Activated CD8-positive, alpha-beta memory T cell treated with anti-CD3 and anti-CD28 coated beads, Interleukin-2, amount 10 ng/mL, durations not matched to agents 7 days and 5 days (primary cell): ENCODE measurements around the gene LANCL3. TPM values are rescaled to one million over a fixed set of nuclear protein-coding genes. Genes with fewer than 3 reads are reported as not detected.
A peak's percentile ranks its signal among the peaks of the same experiment; 100 is the strongest.
"Not testable (repeated sequence)": the region's sequence is repeated elsewhere in the genome, so short reads cannot be mapped to it uniquely, and the experiment has no call there.

ENCODE experiments used
- ATAC-seq: fragments of 150-1000 bp; cut with Tn5 transposase; one replicate; pipeline ENCODE4 v1.10.0; 2021; ENCODE audit warnings: moderate library complexity
- CTCF ChIA-PET: fragments of 350-600 bp; sonication (Branson Sonifier 250); formaldehyde crosslinking; loops from one replicate; lab custom pipeline; 2021; ENCODE audit warnings: antibody characterized with exemption; lab: Charles Lee
- DNase-seq: peaks from one replicate; pipeline ENCODE4 v3.0.0-alpha.2; 2020
- H3K27ac Mint-ChIP-seq: one replicate; pipeline ENCODE4 v1.8.0; 2021; ENCODE audit warnings: mild to moderate bottlenecking, mixed read lengths
- H3K27me3 Mint-ChIP-seq: one replicate; pipeline ENCODE4 v1.8.0; 2021; ENCODE audit warnings: mixed read lengths
- H3K36me3 Mint-ChIP-seq: one replicate; pipeline ENCODE4 v1.8.0; 2021; ENCODE audit warnings: mild to moderate bottlenecking, mixed read lengths
- H3K4me1 Mint-ChIP-seq: one replicate; pipeline ENCODE4 v1.8.0; 2021; ENCODE audit warnings: mixed read lengths
- H3K4me3 Mint-ChIP-seq: one replicate; pipeline ENCODE4 v1.8.0; 2021; ENCODE audit warnings: mild to moderate bottlenecking, moderate library complexity, mixed read lengths
- H3K9me3 Mint-ChIP-seq: one replicate; pipeline ENCODE4 v1.8.0; 2022; ENCODE audit warnings: low read depth, mixed read lengths
- total RNA-seq, 2 experiments: library from RNA; stranded (reverse); gene quantifications; one replicate each; pipeline ENCODE4 v1.2.3, GENCODE V29; 2021

LANCL3 gene
- total RNA-seq, 2 experiments from 2014 or later, result 0.38 to 0.66 TPM

DNA sequence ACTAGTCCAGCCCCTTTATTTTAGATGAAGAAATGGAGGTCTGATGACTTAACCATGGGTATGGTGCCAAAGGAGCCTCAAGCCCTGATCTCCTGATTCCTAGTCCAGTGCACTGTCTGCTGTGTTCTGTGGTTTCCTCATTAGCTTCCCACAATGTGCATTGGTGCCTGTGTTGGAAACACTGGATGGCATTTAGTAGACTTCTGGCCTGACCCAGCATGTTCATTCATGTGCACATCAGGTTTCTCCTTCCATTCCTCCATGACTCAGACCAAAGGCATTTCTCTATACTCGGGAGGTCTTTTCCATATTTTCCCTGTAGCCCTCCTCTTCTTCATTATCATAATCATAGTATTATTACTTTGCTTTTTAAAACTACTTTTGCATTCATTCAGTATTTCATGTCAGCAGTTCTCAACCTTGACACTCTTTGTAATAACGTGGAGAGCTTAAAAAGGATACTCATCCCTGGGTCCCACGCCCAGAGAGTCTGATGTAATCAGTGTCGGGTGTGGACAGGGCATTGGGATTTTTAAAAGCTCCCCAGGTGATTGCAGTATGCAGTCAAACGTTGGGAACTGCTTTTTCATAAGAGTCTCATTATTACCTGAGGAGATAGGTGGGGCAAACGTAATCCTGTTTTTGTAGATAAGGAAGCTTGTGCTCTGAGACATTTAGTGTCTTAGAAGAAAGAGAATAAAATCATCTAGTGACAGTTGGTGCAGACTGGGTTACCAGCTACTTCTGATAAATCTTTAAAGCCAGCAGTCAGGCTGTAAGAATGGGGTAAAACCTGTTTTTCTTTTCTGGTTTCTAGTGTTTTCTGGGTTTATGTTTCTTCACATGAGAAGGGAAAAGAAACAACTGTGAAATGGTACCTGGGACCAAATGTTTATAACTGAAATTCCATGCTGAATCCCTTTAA is 73.2 kb downstream of the LANCL3 start:
- H3K27me3 Mint-ChIP-seq, result no peaks in the 10 kb centered on the region
- CTCF ChIA-PET, result no interaction called here
- no peaks in the 10 kb centered on the region for H3K4me1 Mint-ChIP-seq
- no peaks in the 10 kb centered on the region for H3K36me3 Mint-ChIP-seq
- H3K4me3 Mint-ChIP-seq, result no peak overlapping the region
- no peak overlapping the region for H3K27ac Mint-ChIP-seq
- ATAC-seq (no peak), DNase-seq (no peak)
- H3K9me3 Mint-ChIP-seq, result no peaks in the 10 kb centered on the region

DNA sequence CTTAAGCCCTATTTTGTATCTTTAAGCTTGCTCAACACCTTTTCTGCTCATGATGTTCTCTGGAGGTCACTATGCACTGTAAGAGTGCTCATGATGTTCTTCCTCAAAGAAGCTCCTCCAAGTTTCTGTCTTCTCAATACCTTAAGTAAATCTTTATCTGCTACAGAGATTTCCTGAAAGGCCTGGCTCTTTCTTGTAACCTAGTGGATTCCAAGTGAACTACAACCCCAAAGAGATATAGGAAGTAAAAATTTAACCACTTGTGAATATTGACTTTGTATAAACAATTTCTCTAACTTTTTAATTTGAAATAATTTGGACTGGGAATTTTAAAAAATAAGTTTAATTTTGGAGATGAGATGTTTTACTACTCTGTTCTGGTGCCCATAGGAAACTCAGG is 74.8 kb downstream of the LANCL3 start:
- H3K4me1 Mint-ChIP-seq, result no peaks in the 10 kb centered on the region

DNA sequence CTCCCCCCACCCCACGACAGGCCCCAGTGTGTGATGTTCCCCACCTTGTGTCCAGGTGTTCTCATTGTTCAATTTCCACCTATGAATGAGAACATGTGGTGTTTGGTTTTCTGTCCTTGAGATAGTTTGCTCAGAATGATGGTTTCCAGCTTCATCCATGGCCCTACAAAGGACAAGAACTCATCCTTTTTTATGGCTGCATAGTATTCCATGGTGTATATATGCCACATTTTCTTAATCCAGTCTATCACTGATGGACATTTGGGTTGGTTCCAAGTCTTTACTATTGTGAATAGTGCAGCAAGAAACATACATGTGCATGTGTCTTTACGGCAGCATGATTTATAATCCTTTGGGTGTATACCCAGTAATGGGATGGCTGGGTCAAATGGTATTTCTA is 79.4 kb downstream of the LANCL3 start:
- H3K36me3 Mint-ChIP-seq, DNase-seq, H3K4me1 Mint-ChIP-seq, H3K4me3 Mint-ChIP-seq, ATAC-seq, H3K27ac Mint-ChIP-seq, CTCF ChIA-PET, H3K27me3 Mint-ChIP-seq, H3K9me3 Mint-ChIP-seq: not testable (repeated sequence)

More for the DNA sequence above, 74.8 kb downstream of the LANCL3 start:
- DNase-seq (no peak), ATAC-seq (no peak)
- no peak overlapping the region for H3K27ac Mint-ChIP-seq
- H3K27me3 Mint-ChIP-seq, result no peaks in the 10 kb centered on the region
- no peak overlapping the region for H3K4me3 Mint-ChIP-seq
- no peaks in the 10 kb centered on the region for H3K36me3 Mint-ChIP-seq
- no peaks in the 10 kb centered on the region for H3K9me3 Mint-ChIP-seq
- CTCF ChIA-PET, result no interaction called here

DNA sequence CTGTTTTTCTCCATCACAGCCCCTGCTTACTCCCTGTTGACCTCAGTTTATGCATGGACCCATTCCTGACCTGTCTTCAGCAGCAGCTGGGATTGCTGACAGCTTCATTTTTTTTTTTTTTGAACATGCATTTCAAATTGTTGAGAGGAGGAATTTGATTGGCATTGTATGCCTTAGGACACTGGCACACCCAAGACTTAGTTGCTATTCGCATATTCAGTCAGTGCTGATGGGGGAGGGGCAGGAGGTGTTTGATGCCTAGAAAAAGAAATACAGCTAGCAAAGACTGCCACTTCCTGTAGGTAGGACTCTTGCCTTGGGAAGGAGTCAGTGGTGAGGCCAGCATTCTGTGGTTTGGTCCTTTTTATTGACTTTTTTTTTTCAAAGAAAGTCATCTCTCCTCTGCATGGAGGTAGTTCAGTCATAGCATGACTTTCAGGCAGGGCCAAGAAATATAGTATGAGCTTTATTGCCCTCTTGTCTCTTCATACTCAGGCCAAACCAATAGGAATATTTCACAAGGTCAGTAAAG is 80.5 kb downstream of the LANCL3 start:
- no peaks in the 10 kb centered on the region for H3K9me3 Mint-ChIP-seq
- no peak overlapping the region for H3K4me3 Mint-ChIP-seq
- H3K27me3 Mint-ChIP-seq, result no peaks in the 10 kb centered on the region
- peaks cover 3% of the 10 kb centered on the region for H3K4me1 Mint-ChIP-seq
- ATAC-seq (no peak), DNase-seq (peak; percentile 40)
- H3K27ac Mint-ChIP-seq, result no peak overlapping the region
- CTCF ChIA-PET, result no interaction called here
- H3K36me3 Mint-ChIP-seq, result no peaks in the 10 kb centered on the region

DNA sequence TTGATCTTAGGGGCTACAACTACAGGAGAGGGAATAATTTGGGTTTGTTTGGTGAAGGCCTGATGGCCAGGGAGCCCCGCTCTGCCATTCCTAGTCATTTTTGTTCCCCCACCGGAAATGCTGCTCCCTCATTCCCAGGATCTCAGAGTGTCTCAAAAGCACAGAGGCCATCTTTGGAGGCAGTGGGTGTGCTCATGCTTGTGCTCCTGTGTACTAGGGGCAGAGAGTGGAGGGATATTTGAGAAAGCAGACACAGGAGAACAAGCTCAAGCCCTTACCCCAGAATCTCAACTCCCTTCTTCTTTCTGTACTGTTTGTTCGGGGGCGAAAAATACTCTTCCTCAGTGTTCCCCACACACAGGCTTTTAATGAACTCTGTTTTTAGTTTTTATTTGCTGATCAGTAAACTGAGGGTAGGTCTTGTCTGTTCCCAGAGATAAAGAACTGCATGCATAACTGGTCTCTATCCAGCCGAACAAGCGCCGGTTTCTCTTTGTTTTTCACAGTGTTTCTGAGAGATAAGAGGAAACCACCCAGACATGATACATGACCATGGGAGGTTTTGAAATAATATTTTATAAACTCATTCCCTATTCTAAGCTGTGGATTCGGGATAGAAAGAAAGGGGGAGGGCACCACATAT is 81.2 kb downstream of the LANCL3 start:
- DNase-seq, result no peak
- no peak overlapping the region for H3K4me3 Mint-ChIP-seq

DNA sequence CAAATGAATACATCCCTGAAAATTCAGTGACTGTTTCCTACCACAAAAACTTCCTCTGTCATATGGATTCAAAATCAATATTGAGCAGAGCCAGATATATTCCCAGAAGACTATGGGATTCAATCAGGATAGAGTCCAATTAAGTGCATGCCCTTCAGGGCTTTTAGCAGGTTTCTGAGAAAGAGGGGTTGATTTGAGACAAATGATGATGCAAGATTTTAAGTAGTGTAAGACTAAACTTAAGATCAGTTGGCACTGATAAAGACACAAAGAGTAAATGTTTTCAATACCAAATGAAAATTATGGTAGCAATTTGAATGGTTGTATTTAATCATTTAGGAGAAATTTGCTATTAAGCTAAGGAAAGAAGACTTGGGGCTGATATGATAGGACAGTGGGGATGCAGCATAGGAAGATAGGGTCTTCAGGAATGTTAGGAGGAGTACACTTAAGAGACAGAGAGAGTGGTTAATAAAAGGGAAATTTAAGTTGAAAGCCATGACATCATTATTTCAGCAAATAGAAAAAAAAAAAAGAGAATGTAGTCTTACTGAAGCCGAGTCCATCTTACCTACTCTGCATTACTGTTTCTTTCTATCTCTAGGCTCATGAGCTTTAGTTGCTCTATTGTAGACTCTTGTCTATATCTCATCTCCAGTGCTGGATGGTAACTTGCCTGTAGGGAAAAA is 82.1 kb downstream of the LANCL3 start:
- Mint-ChIP-seq H3K9me3 (no peaks in the 10 kb centered on the region), H3K4me3 (no peak overlapping the region), H3K36me3 (no peaks in the 10 kb centered on the region), H3K27ac (no peak overlapping the region), H3K4me1 (peaks cover 3% of the 10 kb centered on the region), H3K27me3 (no peaks in the 10 kb centered on the region)
- CTCF ChIA-PET, result no interaction called here
- no peak for DNase-seq
- ATAC-seq, result no peak

More for the DNA sequence above, 81.2 kb downstream of the LANCL3 start:
- H3K27ac Mint-ChIP-seq, result no peak overlapping the region
- no peaks in the 10 kb centered on the region for H3K36me3 Mint-ChIP-seq
- peaks cover 3% of the 10 kb centered on the region for H3K4me1 Mint-ChIP-seq
- H3K9me3 Mint-ChIP-seq, result no peaks in the 10 kb centered on the region
- CTCF ChIA-PET, result no interaction called here
- ATAC-seq, result no peak
- H3K27me3 Mint-ChIP-seq, result no peaks in the 10 kb centered on the region

DNA sequence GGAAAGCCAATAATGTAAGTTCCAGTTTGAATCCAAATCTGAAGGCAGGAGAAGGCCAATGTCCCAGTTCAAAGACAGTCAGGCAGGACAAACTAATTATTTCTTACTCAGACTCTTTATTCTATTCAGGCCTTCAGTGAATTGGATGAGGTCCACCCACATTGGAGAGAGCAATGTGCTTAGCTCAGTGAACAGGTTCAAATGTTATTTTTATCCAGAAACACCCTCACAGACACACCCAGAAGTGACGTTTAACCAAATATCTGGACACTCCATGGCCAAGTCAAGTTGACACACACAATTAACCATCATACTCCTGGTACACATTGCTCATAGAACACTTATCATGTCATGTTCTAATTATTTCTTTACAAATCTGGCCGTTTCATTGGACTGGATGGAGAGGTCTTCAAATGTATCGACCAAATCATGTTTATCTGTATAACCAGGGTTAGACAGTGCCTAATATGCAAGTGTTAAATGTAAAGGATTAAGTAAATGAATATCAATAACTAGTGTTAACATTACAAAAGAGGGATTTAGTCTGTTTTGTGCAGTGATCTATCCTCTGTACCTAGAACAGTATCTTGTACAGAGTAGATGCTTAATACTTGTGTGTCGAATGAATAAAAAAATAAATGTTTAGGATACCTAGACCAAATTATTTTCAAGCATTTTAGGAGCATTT is 87.0 kb downstream of the LANCL3 start:
- Mint-ChIP-seq H3K4me1 (no peaks in the 10 kb centered on the region), H3K36me3 (no peaks in the 10 kb centered on the region), H3K4me3 (no peak overlapping the region), H3K9me3 (no peaks in the 10 kb centered on the region), H3K27ac (no peak overlapping the region), H3K27me3 (no peaks in the 10 kb centered on the region)
- CTCF ChIA-PET, result no interaction called here
- no peak for ATAC-seq
- no peak for DNase-seq

DNA sequence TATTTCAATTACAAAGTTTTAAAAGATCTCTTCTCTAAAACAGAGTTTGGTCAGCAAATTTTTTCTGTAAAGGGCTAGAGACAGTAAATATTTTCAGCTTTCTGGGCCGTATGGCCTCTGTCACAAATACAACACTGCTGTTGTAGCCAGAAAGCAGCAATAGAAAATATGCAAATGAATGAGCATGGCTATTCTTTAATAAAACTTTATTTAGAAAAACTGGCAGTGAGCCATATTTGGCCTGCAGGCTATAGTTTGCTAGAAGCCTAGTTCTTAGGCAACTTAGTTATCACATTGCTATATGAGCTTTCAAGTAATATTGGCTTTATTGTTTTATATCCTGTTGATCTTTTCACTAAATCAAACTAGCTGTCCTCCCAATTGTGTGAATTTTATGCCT is 87.6 kb downstream of the LANCL3 start:
- no peak overlapping the region for H3K27ac Mint-ChIP-seq
- CTCF ChIA-PET, result no interaction called here
- no peaks in the 10 kb centered on the region for H3K36me3 Mint-ChIP-seq
- H3K4me3 Mint-ChIP-seq, result no peak overlapping the region
- ATAC-seq, result no peak
- H3K9me3 Mint-ChIP-seq, result no peaks in the 10 kb centered on the region
- no peaks in the 10 kb centered on the region for H3K27me3 Mint-ChIP-seq
- no peak for DNase-seq
- no peaks in the 10 kb centered on the region for H3K4me1 Mint-ChIP-seq

DNA sequence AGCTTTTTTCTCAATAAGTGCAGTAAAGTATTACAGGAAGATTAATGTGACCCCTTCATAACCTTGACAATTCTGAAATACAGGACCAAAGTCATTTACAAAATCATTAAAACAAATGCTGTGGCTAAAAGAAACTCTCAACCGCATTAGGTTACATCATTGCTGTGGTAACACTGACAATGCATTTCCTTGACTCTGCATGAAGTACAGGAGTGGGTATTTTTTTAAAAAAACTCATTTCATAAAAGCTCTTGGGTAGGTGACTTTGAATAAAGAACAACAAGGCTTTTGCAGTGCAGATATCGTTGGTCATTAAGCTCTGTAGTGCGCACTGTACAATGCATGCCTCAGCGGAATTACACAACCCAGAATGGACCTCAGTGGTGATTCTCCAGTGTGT is 90.7 kb downstream of the LANCL3 start:
- ATAC-seq, result no peak
- DNase-seq, result no peak
- no peak overlapping the region for H3K4me3 Mint-ChIP-seq
- H3K27me3 Mint-ChIP-seq, result no peaks in the 10 kb centered on the region
- no peaks in the 10 kb centered on the region for H3K9me3 Mint-ChIP-seq
- H3K36me3 Mint-ChIP-seq, result no peaks in the 10 kb centered on the region
- H3K4me1 Mint-ChIP-seq, result no peaks in the 10 kb centered on the region
- H3K27ac Mint-ChIP-seq, result no peak overlapping the region
- CTCF ChIA-PET, result no interaction called here

DNA sequence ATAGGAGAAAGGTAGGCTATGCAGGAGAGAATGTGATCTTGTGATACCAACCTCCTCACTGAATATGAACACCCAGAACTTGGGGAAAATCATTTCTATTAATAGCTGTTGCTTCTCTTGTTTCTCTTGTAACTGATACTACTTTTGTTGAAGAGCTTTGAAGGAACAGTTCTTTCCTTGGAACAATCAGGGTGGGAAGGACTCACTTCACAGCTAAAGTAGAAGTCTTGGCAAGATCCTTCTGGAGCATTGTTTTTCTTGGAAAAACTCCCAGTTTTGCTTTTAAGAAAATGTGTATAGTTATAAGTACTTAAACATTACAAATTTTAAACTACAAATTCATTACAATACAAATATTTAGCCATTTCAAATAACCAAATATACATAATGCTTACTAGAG is 95.1 kb downstream of the LANCL3 start:
- Mint-ChIP-seq H3K4me1 (no peaks in the 10 kb centered on the region), H3K4me3 (no peak overlapping the region), H3K27me3 (no peaks in the 10 kb centered on the region), H3K36me3 (no peaks in the 10 kb centered on the region), H3K27ac (no peak overlapping the region), H3K9me3 (no peaks in the 10 kb centered on the region)
- CTCF ChIA-PET, result no interaction called here
- ATAC-seq (no peak), DNase-seq (no peak)

DNA sequence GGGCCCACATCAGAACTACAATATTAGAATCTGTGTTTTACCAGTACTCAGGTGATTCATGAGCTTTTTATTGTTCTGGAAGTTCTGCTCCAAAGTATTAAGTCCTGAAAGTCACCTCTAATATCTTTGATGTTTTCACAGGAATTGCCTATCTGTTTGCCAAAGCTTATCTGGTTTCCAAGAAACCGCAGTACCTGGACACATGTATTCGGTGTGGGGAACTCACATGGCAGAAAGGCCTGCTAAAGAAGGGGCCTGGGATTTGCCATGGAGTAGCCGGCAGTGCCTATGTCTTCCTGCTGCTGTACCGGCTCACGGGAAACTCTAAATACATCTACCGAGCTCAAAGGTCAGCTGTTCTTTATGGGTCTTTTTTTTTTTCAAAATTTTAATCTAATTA is 95.7 kb downstream of the LANCL3 start:
- ATAC-seq (no peak), DNase-seq (no peak)
- no peaks in the 10 kb centered on the region for H3K9me3 Mint-ChIP-seq

DNA sequence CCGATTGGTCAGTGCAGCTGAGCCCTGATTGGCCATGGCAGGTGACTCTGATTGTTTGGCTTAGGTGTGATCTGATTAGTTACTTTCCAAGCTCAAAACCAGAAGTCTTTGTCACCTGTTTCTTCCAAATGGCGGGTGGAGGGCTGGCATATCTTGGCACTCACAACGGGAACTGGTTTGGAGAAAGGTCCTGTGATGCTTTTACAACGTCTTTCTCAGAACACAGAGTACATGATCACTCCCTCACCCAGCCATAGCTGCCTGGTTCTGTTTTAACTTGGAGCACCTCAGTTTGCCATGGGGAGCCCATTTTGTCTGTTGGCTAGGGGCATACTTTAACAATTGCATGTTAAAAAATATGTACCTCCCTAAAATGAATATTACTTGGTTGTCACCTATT is 101.1 kb downstream of the LANCL3 start:
- no peak for DNase-seq
- Mint-ChIP-seq H3K36me3 (no peaks in the 10 kb centered on the region), H3K27ac (no peak overlapping the region), H3K9me3 (no peaks in the 10 kb centered on the region), H3K4me3 (no peak overlapping the region), H3K27me3 (no peaks in the 10 kb centered on the region), H3K4me1 (peaks cover 4% of the 10 kb centered on the region)
- CTCF ChIA-PET, result no interaction called here
- ATAC-seq, result no peak

More for the DNA sequence above, 95.7 kb downstream of the LANCL3 start:
- no peaks in the 10 kb centered on the region for H3K36me3 Mint-ChIP-seq
- no peak overlapping the region for H3K4me3 Mint-ChIP-seq
- no peaks in the 10 kb centered on the region for H3K4me1 Mint-ChIP-seq
- CTCF ChIA-PET, result no interaction called here
- no peak overlapping the region for H3K27ac Mint-ChIP-seq
- H3K27me3 Mint-ChIP-seq, result no peaks in the 10 kb centered on the region

DNA sequence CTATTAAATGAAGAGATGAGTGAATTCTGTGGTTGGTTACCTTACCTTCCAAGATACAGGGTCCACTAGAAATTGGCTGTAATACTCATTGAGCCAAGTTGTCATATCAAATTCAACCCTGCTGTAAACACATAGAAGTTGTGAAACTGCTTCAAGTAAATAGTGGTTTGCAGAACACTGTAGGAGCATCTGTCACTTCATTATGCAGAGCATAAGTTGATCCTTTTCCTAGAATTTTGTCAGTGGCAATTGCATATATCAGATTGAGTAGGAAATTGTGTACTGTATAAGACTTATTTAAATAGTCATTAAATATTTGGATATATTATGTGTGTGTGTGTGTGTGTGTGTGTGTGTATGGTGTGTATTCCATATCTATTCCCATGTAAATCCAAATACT is 105.3 kb downstream of the LANCL3 start:
- DNase-seq (no peak), ATAC-seq (no peak)
- Mint-ChIP-seq H3K4me3 (no peak overlapping the region), H3K27ac (no peak overlapping the region), H3K4me1 (peaks cover 4% of the 10 kb centered on the region), H3K9me3 (no peaks in the 10 kb centered on the region), H3K27me3 (no peaks in the 10 kb centered on the region), H3K36me3 (no peaks in the 10 kb centered on the region)
- CTCF ChIA-PET, result interaction anchor here (0.8 kb wide), 1 partner anchor 10 kb away, joined by 3 read pairs; no protein-coding TSS in a partner anchor
